Dendritic cell treated with granulocyte-macrophage colony-stimulating factor and Interleukin-4, amounts not matched to agents 40 ng/mL and 50 ng/mL, for 4 days (primary cell): ENCODE data around the gene SOX3.
A peak's percentile ranks its signal among the peaks of the same experiment; 100 is the strongest.

ENCODE experiments used
- H3K27ac Mint-ChIP-seq: one replicate; pipeline ENCODE4 v1.8.0; 2022; ENCODE audit warnings: mild to moderate bottlenecking, mixed read lengths
- H3K27me3 Mint-ChIP-seq: one replicate; pipeline ENCODE4 v1.8.0; 2022; ENCODE audit warnings: mild to moderate bottlenecking, mixed read lengths
- H3K36me3 Mint-ChIP-seq: one replicate; pipeline ENCODE4 v1.8.0; 2022; ENCODE audit warnings: low read depth, mixed read lengths
- H3K4me1 Mint-ChIP-seq: one replicate; pipeline ENCODE4 v1.8.0; 2022; ENCODE audit warnings: low read depth, mixed read lengths
- H3K4me3 Mint-ChIP-seq: one replicate; pipeline ENCODE4 v1.8.0; 2022; ENCODE audit warnings: mild to moderate bottlenecking, moderate library complexity, mixed read lengths
- H3K9me3 Mint-ChIP-seq: one replicate; pipeline ENCODE4 v1.8.0; 2022; ENCODE audit warnings: mixed read lengths
- intact Hi-C: fragments of 100-400 bp; cut with micrococcal nuclease; formaldehyde crosslinking; loops from one replicate; pipeline ENCODE4 v1.15.0; 2022

SOX3 gene

GRCh38 chrX:140505421-140506337, 810 bp upstream of the SOX3 start:
- H3K27me3 Mint-ChIP-seq, result peaks cover 90% of the 10 kb centered on the region
- peaks cover 3% of the 10 kb centered on the region for H3K9me3 Mint-ChIP-seq
- intact Hi-C loops, result no loop called here
- no peak overlapping the region for H3K4me3 Mint-ChIP-seq
- H3K36me3 Mint-ChIP-seq, result no peaks in the 10 kb centered on the region
- H3K27ac Mint-ChIP-seq, result no peak overlapping the region
- H3K4me1 Mint-ChIP-seq, result no peaks in the 10 kb centered on the region

- Mint-ChIP-seq H3K27ac (no peak overlapping the region), H3K27me3 (peaks cover 85% of the 10 kb centered on the region), H3K36me3 (no peaks in the 10 kb centered on the region), H3K9me3 (peaks cover 10% of the 10 kb centered on the region), H3K4me1 (no peaks in the 10 kb centered on the region), H3K4me3 (peak overlapping the region; percentile 9)
- intact Hi-C loops, result no loop called here
Measured at GRCh38 chrX:140503714-140504351, 1.0 kb downstream of the SOX3 start.

- no peak overlapping the region for H3K27ac Mint-ChIP-seq
- intact Hi-C loops, result no loop called here
- peaks cover 82% of the 10 kb centered on the region for H3K27me3 Mint-ChIP-seq
- H3K36me3 Mint-ChIP-seq, result no peaks in the 10 kb centered on the region
- H3K4me3 Mint-ChIP-seq, result no peak overlapping the region
- H3K9me3 Mint-ChIP-seq, result peaks cover 10% of the 10 kb centered on the region
- H3K4me1 Mint-ChIP-seq, result no peaks in the 10 kb centered on the region
Measured at GRCh38 chrX:140503238-140503601, 1.6 kb downstream of the SOX3 start.

- no peaks in the 10 kb centered on the region for H3K4me1 Mint-ChIP-seq
- peaks cover 76% of the 10 kb centered on the region for H3K27me3 Mint-ChIP-seq
- intact Hi-C loops, result no loop called here
- no peak overlapping the region for H3K27ac Mint-ChIP-seq
- H3K9me3 Mint-ChIP-seq, result peaks cover 10% of the 10 kb centered on the region
- no peaks in the 10 kb centered on the region for H3K36me3 Mint-ChIP-seq
- peak overlapping the region; percentile 20 for H3K4me3 Mint-ChIP-seq
Measured at GRCh38 chrX:140502491-140503237, 2.2 kb downstream of the SOX3 start.

GRCh38 chrX:140501940-140502468, 2.9 kb downstream of the SOX3 start:
- H3K27ac Mint-ChIP-seq, result no peak overlapping the region
- intact Hi-C loops, result no loop called here
- no peak overlapping the region for H3K4me3 Mint-ChIP-seq
- H3K36me3 Mint-ChIP-seq, result no peaks in the 10 kb centered on the region
- H3K4me1 Mint-ChIP-seq, result no peaks in the 10 kb centered on the region
- peaks cover 10% of the 10 kb centered on the region for H3K9me3 Mint-ChIP-seq
- peaks cover 70% of the 10 kb centered on the region for H3K27me3 Mint-ChIP-seq

- H3K4me1 Mint-ChIP-seq, result no peaks in the 10 kb centered on the region
- H3K36me3 Mint-ChIP-seq, result no peaks in the 10 kb centered on the region
- H3K4me3 Mint-ChIP-seq, result no peak overlapping the region
- H3K27ac Mint-ChIP-seq, result no peak overlapping the region
- intact Hi-C loops, result no loop called here
- H3K9me3 Mint-ChIP-seq, result peaks cover 10% of the 10 kb centered on the region
- peaks cover 64% of the 10 kb centered on the region for H3K27me3 Mint-ChIP-seq
Measured at GRCh38 chrX:140501321-140501720, 3.5 kb downstream of the SOX3 start.

- H3K4me3 Mint-ChIP-seq, result no peak overlapping the region
- H3K27ac Mint-ChIP-seq, result no peak overlapping the region
- no peaks in the 10 kb centered on the region for H3K4me1 Mint-ChIP-seq
- H3K27me3 Mint-ChIP-seq, result peaks cover 59% of the 10 kb centered on the region
- peaks cover 10% of the 10 kb centered on the region for H3K9me3 Mint-ChIP-seq
- H3K36me3 Mint-ChIP-seq, result no peaks in the 10 kb centered on the region
- intact Hi-C loops, result no loop called here
Measured at GRCh38 chrX:140500441-140500840, 4.4 kb downstream of the SOX3 start.

GRCh38 chrX:140495739-140496138, 9.1 kb downstream of the SOX3 start:
- Mint-ChIP-seq H3K4me1 (no peaks in the 10 kb centered on the region), H3K4me3 (no peak overlapping the region), H3K27me3 (peaks cover 20% of the 10 kb centered on the region), H3K9me3 (peaks cover 7% of the 10 kb centered on the region), H3K27ac (no peak overlapping the region), H3K36me3 (no peaks in the 10 kb centered on the region)
- intact Hi-C loops, result no loop called here

GRCh38 chrX:140492066-140492994, 12.5 kb downstream of the SOX3 start:
- Mint-ChIP-seq H3K4me1 (no peaks in the 10 kb centered on the region), H3K27ac (no peak overlapping the region), H3K9me3 (no peaks in the 10 kb centered on the region), H3K36me3 (no peaks in the 10 kb centered on the region), H3K4me3 (no peak overlapping the region), H3K27me3 (peaks cover 3% of the 10 kb centered on the region)
- intact Hi-C loops, result no loop called here

GRCh38 chrX:140480765-140481164, 24.1 kb downstream of the SOX3 start:
- intact Hi-C loops, result no loop called here
- H3K4me3 Mint-ChIP-seq, result no peak overlapping the region
- H3K27ac Mint-ChIP-seq, result no peak overlapping the region
- no peaks in the 10 kb centered on the region for H3K4me1 Mint-ChIP-seq
- H3K36me3 Mint-ChIP-seq, result no peaks in the 10 kb centered on the region
- no peaks in the 10 kb centered on the region for H3K9me3 Mint-ChIP-seq
- no peaks in the 10 kb centered on the region for H3K27me3 Mint-ChIP-seq

GRCh38 chrX:140477987-140478386, 26.9 kb downstream of the SOX3 start:
- intact Hi-C loops, result no loop called here
- peaks cover 7% of the 10 kb centered on the region for H3K9me3 Mint-ChIP-seq
- H3K36me3 Mint-ChIP-seq, result no peaks in the 10 kb centered on the region
- H3K4me3 Mint-ChIP-seq, result no peak overlapping the region
- H3K27me3 Mint-ChIP-seq, result no peaks in the 10 kb centered on the region
- H3K27ac Mint-ChIP-seq, result no peak overlapping the region
- H3K4me1 Mint-ChIP-seq, result no peaks in the 10 kb centered on the region

- Mint-ChIP-seq H3K27ac (no peak overlapping the region), H3K9me3 (peaks cover 7% of the 10 kb centered on the region), H3K4me3 (no peak overlapping the region), H3K4me1 (no peaks in the 10 kb centered on the region), H3K36me3 (no peaks in the 10 kb centered on the region), H3K27me3 (no peaks in the 10 kb centered on the region)
- intact Hi-C loops, result no loop called here
Measured at GRCh38 chrX:140475025-140475424, 29.8 kb downstream of the SOX3 start.

- H3K4me3 Mint-ChIP-seq, result no peak overlapping the region
- H3K27ac Mint-ChIP-seq, result no peak overlapping the region
- intact Hi-C loops, result no loop called here
- H3K9me3 Mint-ChIP-seq, result no peaks in the 10 kb centered on the region
- no peaks in the 10 kb centered on the region for H3K27me3 Mint-ChIP-seq
- no peaks in the 10 kb centered on the region for H3K36me3 Mint-ChIP-seq
- no peaks in the 10 kb centered on the region for H3K4me1 Mint-ChIP-seq
Measured at GRCh38 chrX:140467211-140467610, 37.7 kb downstream of the SOX3 start.
